Liver (tissue), 9 donors: ENCODE data around the gene AFAP1L2. TPM values are rescaled to one million over a fixed set of nuclear protein-coding genes. Genes with fewer than 3 reads are reported as not detected.

Experiments used
- DNase-seq: peaks from one replicate; pipeline ENCODE4 v3.0.0-alpha.2; 2017; ENCODE audit warnings: low spot score
- H3K27ac ChIP-seq, 2 donors: one replicate each; pipeline ENCODE4 v1.7.0; 2013; ENCODE audit warnings: inconsistent platforms in 2 of 2, low read length in 2 of 2, control low read depth in 1 of 2, low read depth in 1 of 2, mild to moderate bottlenecking in 1 of 2
- H3K27me3 ChIP-seq, 4 donors: one replicate each; pipeline versions ENCODE4 v1.6.1 to v1.7.0; 2013; ENCODE audit warnings: low read length in 3 of 4, inconsistent platforms in 1 of 4, mild to moderate bottlenecking in 1 of 4, moderate library complexity in 1 of 4; ENCODE audit not compliant: control insufficient read depth in 4 of 4, insufficient read depth in 4 of 4
- H3K36me3 ChIP-seq, 4 donors: one replicate each; pipeline versions ENCODE4 v1.6.1 to v1.7.0; 2013; ENCODE audit warnings: low read length in 3 of 4, mild to moderate bottlenecking in 3 of 4, low read depth in 1 of 4, moderate library complexity in 1 of 4; ENCODE audit not compliant: control insufficient read depth in 4 of 4, insufficient read depth in 3 of 4
- H3K4me1 ChIP-seq, 4 donors: one replicate each; pipeline versions ENCODE4 v1.6.1 to v1.7.0; 2013; ENCODE audit warnings: low read length in 3 of 4, mild to moderate bottlenecking in 3 of 4, moderate library complexity in 1 of 4; ENCODE audit not compliant: control insufficient read depth in 4 of 4, insufficient read depth in 4 of 4
- H3K4me3 ChIP-seq, 3 donors: one replicate each; pipeline versions ENCODE4 v1.6.1 to v1.7.0; 2013; ENCODE audit warnings: low read length in 3 of 3, control low read depth in 1 of 3, low read depth in 1 of 3, mild to moderate bottlenecking in 1 of 3
- H3K9ac ChIP-seq, 2 donors: one replicate each; pipeline ENCODE4 v1.7.0; 2013; ENCODE audit warnings: low read length in 2 of 2, mild to moderate bottlenecking in 2 of 2, moderate library complexity in 2 of 2, control low read depth in 1 of 2, low read depth in 1 of 2
- H3K9me3 ChIP-seq, 4 donors: one replicate each; pipeline versions ENCODE4 v1.6.1 to v1.7.0; 2013; ENCODE audit warnings: low read length in 3 of 4; ENCODE audit not compliant: control insufficient read depth in 4 of 4
- ATF3 ChIP-seq: IDR thresholded peaks from 2 replicates; pipeline ENCODE4 v1.6.1; 2016; ENCODE audit warnings: antibody characterized with exemption
- CTCF ChIP-seq: fragments of 150-350 bp; IDR thresholded peaks from 2 replicates; pipeline ENCODE4 v1.5.1; 2017; ENCODE audit warnings: improper control_type of control experiment, low read depth, low read length; ENCODE audit not compliant: missing input control
- EGR1 ChIP-seq, 2 donors: IDR thresholded peaks; 2 replicates each; pipeline ENCODE4 v1.6.1; 2016 to 2018; ENCODE audit warnings: antibody characterized with exemption in 2 of 2, low read depth in 2 of 2
- FOXA1 ChIP-seq: IDR thresholded peaks from 2 replicates; pipeline ENCODE4 v1.6.1; 2016; ENCODE audit warnings: antibody characterized with exemption
- GABPA ChIP-seq, 2 donors: IDR thresholded peaks in 1 of 2; conservative IDR thresholded peaks in 1 of 2; 2 replicates each; pipeline ENCODE4 v1.6.1; 2016; ENCODE audit warnings: antibody characterized with exemption in 2 of 2, mild to moderate bottlenecking in 1 of 2, moderate library complexity in 1 of 2
- HNF4A ChIP-seq, 2 donors: conservative IDR thresholded peaks; 2 replicates each; pipeline ENCODE4 v1.6.1; 2016; ENCODE audit warnings: antibody characterized with exemption in 2 of 2, mild to moderate bottlenecking in 2 of 2
- HNF4G ChIP-seq: IDR thresholded peaks from 2 replicates; pipeline ENCODE4 v1.6.1; 2016; ENCODE audit warnings: antibody characterized with exemption
- JUND ChIP-seq, 2 donors: IDR thresholded peaks; 2 replicates each; pipeline ENCODE4 v1.6.1; 2016; ENCODE audit warnings: antibody characterized with exemption in 2 of 2
- MAX ChIP-seq: IDR thresholded peaks from 2 replicates; pipeline ENCODE4 v1.6.1; 2016; ENCODE audit warnings: antibody characterized with exemption
- NR2F2 ChIP-seq: IDR thresholded peaks from 2 replicates; pipeline ENCODE4 v1.6.1; 2016; ENCODE audit warnings: antibody characterized with exemption
- RAD21 ChIP-seq, 2 donors: IDR thresholded peaks; 2 replicates each; pipeline ENCODE4 v1.6.1; 2016; ENCODE audit warnings: antibody characterized with exemption in 2 of 2, mild to moderate bottlenecking in 2 of 2
- REST ChIP-seq: IDR thresholded peaks from 2 replicates; pipeline ENCODE4 v1.6.1; 2016; ENCODE audit warnings: antibody characterized with exemption, mild to moderate bottlenecking
- RXRA ChIP-seq, 2 donors: IDR thresholded peaks; 2 replicates each; pipeline ENCODE4 v1.6.1; 2017 to 2018; ENCODE audit warnings: antibody characterized with exemption in 2 of 2, mild to moderate bottlenecking in 1 of 2
- TAF1 ChIP-seq: conservative IDR thresholded peaks from 2 replicates; pipeline ENCODE4 v1.6.1; 2016; ENCODE audit warnings: antibody characterized with exemption, mild to moderate bottlenecking
- YY1 ChIP-seq: IDR thresholded peaks from 2 replicates; pipeline ENCODE4 v1.6.1; 2016; ENCODE audit warnings: antibody characterized with exemption, mild to moderate bottlenecking
- WGBS: extraction: QIAGEN DNeasy Blood & Tissue Kit; methylation state at CpG from one replicate; pipeline ENCODE4 v1.1.7; 2013; 5-methylcytosine and 5-hydroxymethylcytosine counted together
- polyA plus RNA-seq, 2 donors: library from polyadenylated mRNA; stranded (reverse) in 1 of 2; unstranded in 1 of 2; fragments of 200-250 nt in 1 of 2; fragments of >200 nt in 1 of 2; fragmentation: Nextera tagmentation in 1 of 2; extraction: Ambion mirVana in 1 of 2; gene quantifications; one replicate each; pipeline versions ENCODE4 v1.2.1 to v1.2.3, GENCODE V29; 2013 to 2015
- total RNA-seq, 2 donors: library from RNA; depleted of rRNA; stranded (reverse); fragments of >200 nt; gene quantifications; one replicate each; pipeline ENCODE4 v1.2.3, GENCODE V29; 2014
- donor health status: healthy.
- donor health status: healthy.
- donor health status: healthy.
- donor health status: healthy.
- donor health status: healthy.

Gene AFAP1L2
- total and polyA plus RNA-seq, 4 donors: 0.53 to 1.8 (median 1.3) TPM

GRCh38 chr10:114397651-114398145 lies 6.6 kb downstream of the AFAP1L2 start:
- no peak for DNase-seq
- H3K9me3 ChIP-seq: no peaks in the 10 kb centered on the region
- TF ChIP-seq GABPA (IDR thresholded peaks at IDR 0.05 in 1 of 2, conservative IDR thresholded peaks at IDR 0.05 in 1 of 2): no peak
- TF ChIP-seq HNF4G: no peak
- TF ChIP-seq FOXA1: no peak
- no peak for TF ChIP-seq MAX
- TF ChIP-seq RAD21 (IDR thresholded peaks at IDR 0.05): no peak
- no peak for TF ChIP-seq CTCF
- no peak for TF ChIP-seq HNF4A (conservative IDR thresholded peaks at IDR 0.05)
- no peak overlapping the region for H3K4me3 ChIP-seq
- 64% methylated on average over 6 of the region's 6 CpGs for WGBS
- H3K27me3 ChIP-seq: peaks cover 0 to 17% (median 2%) of the 10 kb centered on the region in 4 donors
- peaks cover 0 to 5% (median 0%) of the 10 kb centered on the region in 4 donors for H3K4me1 ChIP-seq
- H3K36me3 ChIP-seq: no peaks in the 10 kb centered on the region
- H3K9ac ChIP-seq: no peak overlapping the region
- H3K27ac ChIP-seq: no peak overlapping the region

GRCh38 chr10:114396464-114396863 lies 7.8 kb downstream of the AFAP1L2 start:
- H3K4me1 ChIP-seq: peaks cover 0 to 5% (median 0%) of the 10 kb centered on the region in 4 donors
- no peak overlapping the region for H3K27ac ChIP-seq
- peaks cover 0 to 15% (median 0%) of the 10 kb centered on the region in 4 donors for H3K27me3 ChIP-seq
- no peaks in the 10 kb centered on the region for H3K9me3 ChIP-seq
- H3K4me3 ChIP-seq: no peak overlapping the region
- H3K36me3 ChIP-seq: no peaks in the 10 kb centered on the region
- 94% methylated on average over 2 of the region's 2 CpGs for WGBS
- no peak for DNase-seq
- TF ChIP-seq HNF4G (no peak), NR2F2 (no peak), FOXA1 (no peak), REST (no peak), HNF4A (conservative IDR thresholded peaks at IDR 0.05) (no peak), EGR1 (IDR thresholded peaks at IDR 0.05; ENCODE audit: low read depth in 2 of 2) (no peak), RAD21 (IDR thresholded peaks at IDR 0.05) (no peak), CTCF (no peak), JUND (IDR thresholded peaks at IDR 0.05) (no peak), ATF3 (no peak), MAX (no peak), GABPA (IDR thresholded peaks at IDR 0.05 in 1 of 2, conservative IDR thresholded peaks at IDR 0.05 in 1 of 2) (no peak), TAF1 (no peak), RXRA (IDR thresholded peaks at IDR 0.05) (no peak), YY1 (no peak)
- no peak overlapping the region for H3K9ac ChIP-seq
